HFFc6 (cell line): Measurements from ENCODE around the gene MAPKAP1. TPM values are rescaled to one million over a fixed set of nuclear protein-coding genes. Genes with fewer than 3 reads are reported as not detected.

Source experiments
- DNase-seq: peaks from one replicate; pipeline ENCODE4 v3.0.0-alpha.2; 2018
- H3K27ac Mint-ChIP-seq: 2 replicates; pipeline ENCODE4 v1.8.0; 2020; ENCODE audit warnings: mild to moderate bottlenecking, mixed read lengths
- H3K27me3 Mint-ChIP-seq: 2 replicates; pipeline ENCODE4 v1.8.0; 2021; ENCODE audit warnings: mild to moderate bottlenecking, moderate library complexity, mixed read lengths; ENCODE audit not compliant: insufficient read depth
- H3K36me3 Mint-ChIP-seq: 2 replicates; pipeline ENCODE4 v1.8.0; 2021; ENCODE audit warnings: low read depth, mixed read lengths
- H3K4me1 Mint-ChIP-seq: 2 replicates; pipeline ENCODE4 v1.8.0; 2020; ENCODE audit warnings: low read depth, mixed read lengths
- H3K4me3 Mint-ChIP-seq: 2 replicates; pipeline ENCODE4 v1.8.0; 2020; ENCODE audit warnings: mild to moderate bottlenecking, moderate library complexity, mixed read lengths
- H3K9me3 Mint-ChIP-seq: 2 replicates; pipeline ENCODE4 v1.8.0; 2020; ENCODE audit warnings: mild to moderate bottlenecking, mixed read lengths
- total RNA-seq, 6 experiments: library from RNA; stranded (reverse); fragmentation: NEBNext Ultra II Directional; extraction: Animal tissue kit (Norgen Biotek cat#: 25700); gene quantifications; 2 replicates in 1 of 6; 3 replicates in 5 of 6; pipeline ENCODE4 v1.2.3, GENCODE V29; 2021
- TF ChIP-seq, protein P1 (sequence below): fragments of 200-600 bp; sonication (generic); IDR thresholded peaks from 2 replicates; pipeline ENCODE4 v1.5.0; 2021; ENCODE audit warnings: antibody characterized with exemption, mild to moderate bottlenecking

The MAPKAP1 gene
- total RNA-seq, 6 experiments from 2014 or later: 115 to 167 (median 130) TPM

DNA sequence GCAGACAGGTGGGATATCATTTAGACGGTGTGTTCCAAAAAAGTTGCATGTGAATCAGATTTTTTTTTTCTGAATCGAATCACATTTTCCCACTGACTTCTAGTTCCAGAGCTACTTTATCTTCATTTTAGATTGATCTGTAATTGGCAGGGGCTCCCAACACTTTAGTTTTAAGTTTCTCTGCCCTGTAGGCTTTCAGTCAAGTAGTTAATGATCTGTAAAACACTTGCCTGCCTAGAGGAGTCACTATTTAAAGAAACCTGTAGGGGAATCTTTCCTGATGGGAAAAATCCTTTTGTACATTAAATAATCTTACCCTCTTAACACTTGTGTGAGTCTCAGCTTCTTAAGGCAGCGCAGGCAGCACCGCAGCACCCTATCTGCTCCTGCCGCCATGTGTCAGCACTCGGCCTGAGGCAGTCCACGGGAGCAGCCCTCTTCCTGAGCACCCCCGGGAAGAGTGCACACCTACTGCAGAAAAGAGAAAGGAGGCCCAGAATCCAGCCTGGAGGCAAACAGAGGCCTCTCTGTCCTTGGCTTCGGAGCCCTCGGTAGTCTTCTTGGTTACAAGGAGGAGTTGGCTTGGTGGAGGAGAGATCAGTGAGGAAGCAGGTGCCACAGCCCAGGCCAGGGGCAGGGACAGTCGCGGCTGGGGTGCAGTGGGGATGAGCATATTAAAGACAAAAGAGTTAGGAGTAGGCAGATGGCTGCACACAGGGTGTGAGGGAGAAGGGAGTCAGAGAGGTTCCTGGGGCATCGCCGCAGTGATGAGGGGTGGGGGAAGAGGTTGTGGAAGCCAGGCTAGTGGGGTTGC lies 236.0 kb downstream of the MAPKAP1 start:
- TF ChIP-seq, protein P1, sequence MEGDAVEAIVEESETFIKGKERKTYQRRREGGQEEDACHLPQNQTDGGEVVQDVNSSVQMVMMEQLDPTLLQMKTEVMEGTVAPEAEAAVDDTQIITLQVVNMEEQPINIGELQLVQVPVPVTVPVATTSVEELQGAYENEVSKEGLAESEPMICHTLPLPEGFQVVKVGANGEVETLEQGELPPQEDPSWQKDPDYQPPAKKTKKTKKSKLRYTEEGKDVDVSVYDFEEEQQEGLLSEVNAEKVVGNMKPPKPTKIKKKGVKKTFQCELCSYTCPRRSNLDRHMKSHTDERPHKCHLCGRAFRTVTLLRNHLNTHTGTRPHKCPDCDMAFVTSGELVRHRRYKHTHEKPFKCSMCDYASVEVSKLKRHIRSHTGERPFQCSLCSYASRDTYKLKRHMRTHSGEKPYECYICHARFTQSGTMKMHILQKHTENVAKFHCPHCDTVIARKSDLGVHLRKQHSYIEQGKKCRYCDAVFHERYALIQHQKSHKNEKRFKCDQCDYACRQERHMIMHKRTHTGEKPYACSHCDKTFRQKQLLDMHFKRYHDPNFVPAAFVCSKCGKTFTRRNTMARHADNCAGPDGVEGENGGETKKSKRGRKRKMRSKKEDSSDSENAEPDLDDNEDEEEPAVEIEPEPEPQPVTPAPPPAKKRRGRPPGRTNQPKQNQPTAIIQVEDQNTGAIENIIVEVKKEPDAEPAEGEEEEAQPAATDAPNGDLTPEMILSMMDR: no peak
- no peak overlapping the region for H3K4me3 Mint-ChIP-seq
- H3K4me1 Mint-ChIP-seq: peaks cover 37% of the 10 kb centered on the region
- H3K9me3 Mint-ChIP-seq: no peaks in the 10 kb centered on the region
- H3K27ac Mint-ChIP-seq: no peak overlapping the region
- H3K27me3 Mint-ChIP-seq: peaks cover 3% of the 10 kb centered on the region
- H3K36me3 Mint-ChIP-seq: peaks cover 13% of the 10 kb centered on the region
- DNase-seq: no peak

DNA sequence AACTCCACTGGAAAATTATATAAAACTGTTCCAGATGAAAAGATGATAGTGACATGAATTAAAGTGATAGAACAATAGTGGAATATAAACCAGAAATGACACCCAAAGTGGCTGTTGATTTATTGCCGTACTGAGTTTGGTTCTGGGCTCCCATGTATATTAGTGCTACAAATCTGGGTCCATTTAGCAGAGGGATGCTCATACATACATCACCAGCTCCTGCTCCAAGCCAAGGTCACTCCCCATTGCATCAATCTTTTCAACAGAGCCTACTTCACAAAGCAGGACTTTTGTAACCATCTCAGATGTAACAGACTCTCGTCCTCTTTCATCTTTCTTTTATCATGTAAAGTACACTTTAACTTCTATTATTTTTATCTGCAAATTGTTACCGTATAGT lies 236.8 kb downstream of the MAPKAP1 start:
- no peak overlapping the region for H3K27ac Mint-ChIP-seq
- TF ChIP-seq, protein P1: no peak
- H3K4me1 Mint-ChIP-seq: peaks cover 37% of the 10 kb centered on the region
- H3K27me3 Mint-ChIP-seq: peaks cover 3% of the 10 kb centered on the region
- H3K36me3 Mint-ChIP-seq: peaks cover 5% of the 10 kb centered on the region; the same call in 1 of the 2 replicates
- no peak overlapping the region for H3K4me3 Mint-ChIP-seq
- H3K9me3 Mint-ChIP-seq: no peaks in the 10 kb centered on the region
- DNase-seq: no peak

DNA sequence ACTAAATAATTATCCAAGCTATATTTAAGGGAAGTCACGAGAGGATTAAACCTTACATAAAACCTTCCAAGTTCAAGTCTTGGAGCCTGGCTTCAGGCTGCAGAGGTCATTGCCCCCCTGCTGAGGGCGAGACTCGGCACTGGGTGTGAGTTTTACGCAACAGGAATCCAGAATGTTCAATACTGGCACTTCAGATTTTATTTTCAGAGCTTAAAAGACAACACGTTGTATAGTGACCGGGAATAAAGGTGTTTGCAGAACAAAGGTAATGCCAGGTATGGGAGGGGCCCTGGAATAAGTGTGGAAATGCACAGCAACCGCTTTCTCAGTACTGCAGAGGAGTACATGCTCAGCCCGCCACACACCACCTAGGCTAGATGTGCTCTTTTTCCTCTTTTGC lies 238.4 kb downstream of the MAPKAP1 start:
- H3K36me3 Mint-ChIP-seq: 0 out of 2 replicates have a peak, but pooled peaks cover 4% of the 10 kb centered on the region
- TF ChIP-seq, protein P1: no peak
- H3K4me1 Mint-ChIP-seq: peaks cover 24% of the 10 kb centered on the region
- H3K27ac Mint-ChIP-seq: no peak overlapping the region
- peaks cover 3% of the 10 kb centered on the region; the same call in 1 of the 2 replicates for H3K27me3 Mint-ChIP-seq
- H3K4me3 Mint-ChIP-seq: no peak overlapping the region
- no peak for DNase-seq
- H3K9me3 Mint-ChIP-seq: no peaks in the 10 kb centered on the region

DNA sequence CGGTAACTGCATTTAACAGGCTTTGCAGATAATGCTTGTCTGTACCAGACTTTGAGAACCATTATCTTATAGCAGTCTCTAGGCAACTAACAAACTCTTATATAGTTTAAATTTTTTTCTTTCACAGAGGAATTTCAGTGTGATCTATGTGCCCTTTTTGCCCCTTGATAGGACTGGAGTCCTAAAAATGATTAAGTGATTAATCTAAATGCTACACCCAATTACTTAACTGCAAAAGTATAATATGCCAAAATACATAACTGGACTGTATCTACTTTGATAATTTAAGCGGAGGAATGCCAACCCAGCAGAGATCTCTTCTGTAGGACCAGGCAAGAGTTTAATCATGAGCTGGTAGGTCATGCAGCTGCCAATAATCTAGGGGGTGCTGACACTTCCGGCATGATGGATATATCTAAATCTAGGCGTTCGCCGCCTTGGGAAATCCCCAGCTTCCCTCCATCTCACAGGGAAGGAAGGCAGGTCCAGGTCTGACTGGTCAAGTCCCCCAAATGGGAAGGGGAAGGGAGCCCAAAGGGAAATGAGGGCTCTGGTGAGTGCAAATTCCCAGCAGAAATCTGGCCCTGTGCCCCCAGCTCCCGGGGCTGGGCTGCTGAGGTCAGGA lies 239.8 kb downstream of the MAPKAP1 start:
- H3K36me3 Mint-ChIP-seq: 0 out of 2 replicates have a peak, but pooled peaks cover 4% of the 10 kb centered on the region
- H3K4me1 Mint-ChIP-seq: peaks cover 22% of the 10 kb centered on the region
- no peaks in the 10 kb centered on the region for H3K9me3 Mint-ChIP-seq
- TF ChIP-seq, protein P1: no peak
- H3K27ac Mint-ChIP-seq: no peak overlapping the region
- no peak overlapping the region for H3K4me3 Mint-ChIP-seq
- H3K27me3 Mint-ChIP-seq: peaks cover 3% of the 10 kb centered on the region; the same call in 1 of the 2 replicates
- DNase-seq: no peak

DNA sequence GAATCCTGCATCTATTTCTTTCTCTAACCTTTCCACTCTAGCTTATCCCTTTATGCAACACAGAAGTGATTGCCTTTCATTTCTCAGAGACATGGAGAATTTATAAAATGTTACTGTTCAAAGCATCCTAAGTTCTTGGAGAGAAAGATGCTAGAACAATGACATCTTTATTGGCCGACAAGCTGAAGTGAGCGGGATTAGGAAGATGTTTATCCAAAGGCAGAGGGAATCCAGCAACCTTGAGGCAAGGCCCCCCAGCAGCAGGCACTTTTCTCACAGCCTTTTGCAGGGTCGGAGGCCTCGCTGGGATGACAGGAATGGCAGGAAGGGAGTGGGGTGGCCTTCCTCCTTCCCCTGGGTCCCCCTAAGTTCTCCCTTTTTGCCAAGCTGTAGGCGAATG lies 240.6 kb downstream of the MAPKAP1 start:
- Mint-ChIP-seq H3K27me3 (peaks cover 3% of the 10 kb centered on the region; the same call in 1 of the 2 replicates), H3K27ac (no peak overlapping the region), H3K4me3 (no peak overlapping the region), H3K36me3 (0 out of 2 replicates have a peak, but pooled peaks cover 4% of the 10 kb centered on the region), H3K9me3 (no peaks in the 10 kb centered on the region), H3K4me1 (peaks cover 30% of the 10 kb centered on the region)
- no peak for DNase-seq
- TF ChIP-seq, protein P1: no peak
